COLO668 (cell line): Measurements from ENCODE around the gene PCDH10.

Experiments used
- DNase-seq: peaks from one replicate; lab custom pipeline; 2025; ENCODE audit not compliant: unreplicated experiment; lab: John Stamatoyannopoulos, UW

Gene PCDH10, protein sequence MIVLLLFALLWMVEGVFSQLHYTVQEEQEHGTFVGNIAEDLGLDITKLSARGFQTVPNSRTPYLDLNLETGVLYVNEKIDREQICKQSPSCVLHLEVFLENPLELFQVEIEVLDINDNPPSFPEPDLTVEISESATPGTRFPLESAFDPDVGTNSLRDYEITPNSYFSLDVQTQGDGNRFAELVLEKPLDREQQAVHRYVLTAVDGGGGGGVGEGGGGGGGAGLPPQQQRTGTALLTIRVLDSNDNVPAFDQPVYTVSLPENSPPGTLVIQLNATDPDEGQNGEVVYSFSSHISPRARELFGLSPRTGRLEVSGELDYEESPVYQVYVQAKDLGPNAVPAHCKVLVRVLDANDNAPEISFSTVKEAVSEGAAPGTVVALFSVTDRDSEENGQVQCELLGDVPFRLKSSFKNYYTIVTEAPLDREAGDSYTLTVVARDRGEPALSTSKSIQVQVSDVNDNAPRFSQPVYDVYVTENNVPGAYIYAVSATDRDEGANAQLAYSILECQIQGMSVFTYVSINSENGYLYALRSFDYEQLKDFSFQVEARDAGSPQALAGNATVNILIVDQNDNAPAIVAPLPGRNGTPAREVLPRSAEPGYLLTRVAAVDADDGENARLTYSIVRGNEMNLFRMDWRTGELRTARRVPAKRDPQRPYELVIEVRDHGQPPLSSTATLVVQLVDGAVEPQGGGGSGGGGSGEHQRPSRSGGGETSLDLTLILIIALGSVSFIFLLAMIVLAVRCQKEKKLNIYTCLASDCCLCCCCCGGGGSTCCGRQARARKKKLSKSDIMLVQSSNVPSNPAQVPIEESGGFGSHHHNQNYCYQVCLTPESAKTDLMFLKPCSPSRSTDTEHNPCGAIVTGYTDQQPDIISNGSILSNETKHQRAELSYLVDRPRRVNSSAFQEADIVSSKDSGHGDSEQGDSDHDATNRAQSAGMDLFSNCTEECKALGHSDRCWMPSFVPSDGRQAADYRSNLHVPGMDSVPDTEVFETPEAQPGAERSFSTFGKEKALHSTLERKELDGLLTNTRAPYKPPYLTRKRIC

DNA sequence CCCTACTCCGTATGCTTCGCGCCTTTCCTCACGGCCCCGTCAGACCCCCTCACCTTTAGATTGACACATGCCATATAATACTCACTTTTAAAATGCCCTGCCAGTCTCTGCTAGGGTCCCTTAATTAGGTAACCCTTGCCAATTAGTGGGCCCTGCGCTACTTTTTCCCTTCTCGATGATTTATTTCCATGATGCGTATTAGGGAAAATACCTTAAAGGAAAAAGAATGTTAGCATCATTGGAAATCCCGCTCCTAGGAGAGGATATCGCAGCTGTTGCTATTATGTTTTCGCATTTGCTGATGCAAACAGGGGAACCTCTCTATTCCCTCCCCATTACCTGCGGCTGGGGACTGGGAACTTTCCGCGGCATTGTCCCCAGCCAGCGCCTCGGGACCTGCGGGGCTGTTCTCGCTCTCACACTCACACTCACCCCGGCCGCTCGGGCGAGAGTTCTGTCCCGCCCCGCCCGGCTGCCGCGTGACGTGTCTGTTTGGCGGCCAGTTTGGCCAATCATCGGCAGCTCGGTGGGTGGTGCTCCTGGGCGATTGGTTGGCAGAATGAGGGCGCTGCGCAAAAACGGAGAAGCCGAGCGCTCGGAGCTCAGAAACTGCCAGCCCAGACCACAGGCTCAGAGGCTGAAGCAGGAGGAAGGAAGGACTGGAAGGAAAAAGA, at the start of gene PCDH10:
Gene PCDH10, plus strand, starts transcription at position 605 of the 674 bp plus-strand sequence. CDS start 847 bp downstream, outside the sequence.
- DNase-seq, result peak; percentile 84

DNA sequence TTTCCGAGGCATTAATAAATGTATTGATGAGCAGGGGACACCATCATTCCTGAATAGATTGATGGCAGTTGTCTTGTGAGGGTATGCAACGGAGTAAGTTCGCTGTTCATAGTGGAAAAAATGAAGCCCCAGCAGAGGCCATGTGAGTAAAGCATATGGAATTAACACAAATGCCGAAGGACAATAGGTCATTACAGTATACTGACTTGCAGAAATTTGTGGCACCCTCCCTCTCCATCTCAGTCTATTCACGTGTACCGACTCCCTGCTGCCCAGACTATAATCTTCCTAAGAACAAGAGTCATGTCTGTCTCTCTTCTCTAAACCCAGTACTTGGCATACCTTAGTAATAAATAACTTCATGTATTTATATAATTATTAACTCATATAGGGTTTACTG, 47.1 kb upstream of the PCDH10 start:
- no peak for DNase-seq

DNA sequence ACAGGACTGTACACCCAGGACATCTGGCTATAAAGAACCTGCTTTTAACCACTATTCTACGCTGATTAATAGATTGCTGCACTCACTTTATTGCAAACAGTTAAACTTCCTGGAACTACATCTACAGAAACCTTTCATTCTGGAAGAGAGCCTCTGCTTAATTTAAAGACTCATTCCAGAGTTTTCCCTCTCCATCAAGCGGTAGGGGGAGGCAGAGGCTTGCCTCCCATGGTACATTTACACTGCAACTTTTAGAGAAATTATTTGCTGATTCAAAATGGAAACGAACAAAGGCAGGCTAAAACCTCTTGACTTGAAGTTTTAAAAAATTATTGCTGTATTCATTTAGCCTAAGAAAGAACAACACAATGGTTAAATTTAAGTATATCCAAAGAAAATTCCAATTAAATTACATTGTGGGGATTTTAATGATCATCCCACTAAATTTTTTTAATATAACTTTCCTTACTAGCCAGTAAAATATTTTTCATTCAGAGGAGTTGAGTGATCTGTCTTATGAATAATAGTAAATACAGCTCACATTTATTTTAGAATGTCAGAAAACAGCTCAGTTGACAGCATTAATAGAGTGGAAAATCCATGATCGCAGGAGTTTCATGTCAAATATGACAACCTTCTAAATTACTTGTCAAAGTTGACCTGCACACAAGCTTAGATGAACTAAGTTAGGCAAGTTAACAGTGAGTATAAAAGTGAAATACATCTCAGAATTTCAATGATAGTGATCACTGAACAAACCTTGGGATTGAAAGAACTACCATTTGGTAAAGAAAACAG, 46.3 kb upstream of the PCDH10 start:
- DNase-seq, result no peak

DNA sequence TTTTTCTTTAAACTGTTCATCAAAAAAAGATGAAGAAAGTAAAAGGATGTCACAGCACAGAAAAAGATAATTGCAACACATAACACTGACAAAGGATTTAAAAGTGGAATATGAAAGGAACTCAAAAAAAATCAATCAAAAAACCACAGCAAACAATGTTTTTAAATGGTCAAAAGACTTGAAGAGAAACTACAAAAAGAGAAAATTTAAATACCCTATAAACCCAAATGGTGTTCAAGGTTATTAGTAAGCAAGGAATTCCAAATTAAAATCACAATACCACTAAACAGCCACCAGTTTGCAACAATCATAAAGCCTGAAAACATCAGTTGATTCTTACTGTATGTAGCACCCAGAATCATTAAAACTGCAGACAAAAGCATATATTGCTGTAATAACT, 36.5 kb upstream of the PCDH10 start:
- DNase-seq, result no peak

DNA sequence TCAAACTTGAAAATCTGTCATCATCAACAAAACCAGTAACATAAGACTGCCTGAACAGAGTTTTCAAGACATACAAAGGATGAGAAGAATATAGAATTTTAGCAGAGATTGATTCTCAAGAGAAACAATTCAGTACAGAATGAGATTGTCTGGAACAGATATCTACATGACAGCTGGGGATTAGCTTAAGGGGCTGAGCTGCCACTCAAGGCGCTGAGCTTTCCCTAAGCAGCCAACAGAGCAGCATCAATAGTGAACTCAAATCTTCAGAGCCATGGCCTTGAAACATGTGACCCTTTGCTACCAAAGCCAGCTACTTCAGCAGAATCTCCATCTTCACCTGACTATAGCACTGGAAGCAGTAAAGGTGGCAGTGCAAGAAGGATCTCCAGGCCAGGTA, 24.3 kb upstream of the PCDH10 start:
- no peak for DNase-seq

DNA sequence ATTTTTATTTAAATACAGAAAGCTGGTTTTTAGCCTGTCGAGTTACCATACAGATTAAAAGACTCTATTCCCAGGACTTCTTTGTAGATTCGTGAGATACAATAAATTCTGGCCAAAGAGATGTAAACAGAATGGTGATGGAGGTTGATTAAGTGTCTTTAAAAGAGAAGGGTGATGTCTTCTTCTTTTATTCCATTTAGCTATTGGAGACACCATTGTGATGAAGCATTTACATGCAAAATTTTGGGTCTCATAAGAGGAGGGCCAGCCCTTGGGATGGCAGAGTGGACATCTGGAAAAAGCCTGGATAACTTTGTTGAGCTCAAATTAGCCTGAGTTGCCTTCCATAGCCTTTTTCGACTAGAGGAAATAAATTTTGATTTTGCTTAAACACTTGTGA, 21.6 kb upstream of the PCDH10 start:
- DNase-seq, result no peak

DNA sequence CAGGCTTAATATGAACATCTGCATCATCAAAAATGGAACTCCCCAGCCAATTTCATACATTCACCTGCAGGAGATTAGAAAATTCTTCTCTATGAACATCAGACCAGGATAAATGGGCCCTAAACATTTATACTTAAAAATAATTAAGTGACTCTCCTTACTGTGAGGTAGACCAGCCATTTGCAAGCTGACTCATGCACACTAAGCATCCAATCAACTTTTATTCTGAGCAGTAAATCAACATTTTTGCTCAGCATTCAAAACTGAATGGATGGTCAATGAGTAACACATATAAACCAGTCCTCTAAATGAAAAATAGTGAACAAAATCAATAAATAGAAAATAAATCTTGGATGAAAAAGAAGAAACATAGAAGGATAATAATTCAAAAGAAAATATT, 19.9 kb upstream of the PCDH10 start:
- no peak for DNase-seq

DNA sequence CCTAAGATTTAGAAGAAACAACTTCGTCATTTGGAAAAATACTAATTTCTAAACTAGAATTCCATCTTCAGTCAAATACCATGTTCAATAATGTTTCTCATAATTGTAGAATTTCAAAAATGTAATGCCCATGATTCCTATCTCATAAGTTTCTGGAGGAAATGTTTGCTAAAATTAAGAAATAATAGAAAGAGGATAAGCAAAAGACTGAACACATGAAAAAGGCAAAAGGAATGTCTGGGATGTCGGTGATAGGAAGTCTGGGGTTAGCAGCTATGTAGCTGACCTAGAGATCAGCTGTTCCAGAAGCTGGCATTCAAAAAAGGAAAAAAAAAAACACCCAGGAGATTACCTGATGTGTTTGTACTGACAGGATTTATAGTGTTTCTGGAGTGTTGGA, 18.9 kb upstream of the PCDH10 start:
- DNase-seq, result no peak

DNA sequence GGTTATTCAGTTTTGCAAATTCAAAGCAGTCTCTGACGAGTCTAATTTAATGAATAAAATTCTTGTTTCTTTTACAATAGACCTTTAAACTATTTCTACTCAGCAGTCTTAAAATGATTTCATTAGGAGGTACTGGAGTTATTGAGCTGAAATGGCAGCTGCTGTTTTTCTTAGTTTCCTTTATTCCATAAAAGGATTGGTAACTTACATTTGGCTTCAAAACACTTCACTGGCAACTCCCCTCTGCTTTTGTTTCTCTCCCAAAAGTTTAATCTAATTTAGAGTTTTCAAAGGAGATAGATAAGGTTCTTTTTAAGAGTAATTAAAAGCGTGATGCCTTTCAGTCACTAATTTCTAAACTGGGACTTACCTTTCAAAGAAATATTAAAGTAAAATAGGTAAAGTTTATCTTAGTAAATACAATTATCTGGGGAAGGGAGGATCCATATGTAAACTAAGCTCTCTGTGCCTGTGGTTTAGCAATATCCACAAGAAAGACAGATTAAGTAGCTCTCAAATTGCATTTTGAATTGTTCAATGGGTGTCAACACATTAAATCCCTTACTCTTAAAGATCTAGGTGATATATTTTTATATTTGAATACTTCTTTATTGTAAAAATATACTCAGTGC, 17.1 kb upstream of the PCDH10 start:
- DNase-seq, result no peak

DNA sequence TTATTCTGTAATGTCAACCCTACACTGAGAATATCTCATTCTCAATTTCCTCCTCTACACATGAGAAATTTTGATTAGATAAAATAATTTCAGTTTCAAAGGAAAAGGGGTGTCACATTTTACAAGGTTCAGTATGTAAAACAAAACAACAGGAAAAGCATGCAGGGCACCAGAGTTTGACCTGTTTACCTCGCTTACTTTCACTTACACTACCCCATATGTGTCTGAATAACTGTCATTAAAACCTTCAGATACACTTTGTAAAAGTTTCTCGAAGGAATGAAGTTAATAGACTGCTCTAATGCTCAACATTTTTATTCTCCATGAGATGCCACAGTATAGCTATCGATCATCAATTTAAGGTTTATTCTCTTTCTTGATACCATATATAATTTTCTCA, 12.3 kb upstream of the PCDH10 start:
- DNase-seq, result no peak

DNA sequence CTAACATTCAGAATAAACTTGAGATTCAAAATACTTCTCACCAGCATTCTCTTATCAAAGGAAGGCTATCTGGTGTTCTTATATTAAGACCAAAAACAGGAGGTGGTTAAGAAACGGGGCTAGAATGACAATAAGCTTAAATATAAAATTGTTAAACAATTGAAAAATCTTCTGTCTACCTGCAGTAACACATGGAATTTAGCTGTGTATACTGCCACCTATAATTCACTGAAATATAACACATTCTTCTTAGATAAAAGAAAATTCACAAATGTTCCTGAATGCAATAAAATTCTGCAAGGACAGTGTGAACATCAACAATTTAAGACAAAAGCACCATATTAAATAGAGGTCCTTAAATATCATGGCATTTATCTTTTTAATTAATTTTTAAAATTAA, 11.5 kb upstream of the PCDH10 start:
- DNase-seq, result no peak

DNA sequence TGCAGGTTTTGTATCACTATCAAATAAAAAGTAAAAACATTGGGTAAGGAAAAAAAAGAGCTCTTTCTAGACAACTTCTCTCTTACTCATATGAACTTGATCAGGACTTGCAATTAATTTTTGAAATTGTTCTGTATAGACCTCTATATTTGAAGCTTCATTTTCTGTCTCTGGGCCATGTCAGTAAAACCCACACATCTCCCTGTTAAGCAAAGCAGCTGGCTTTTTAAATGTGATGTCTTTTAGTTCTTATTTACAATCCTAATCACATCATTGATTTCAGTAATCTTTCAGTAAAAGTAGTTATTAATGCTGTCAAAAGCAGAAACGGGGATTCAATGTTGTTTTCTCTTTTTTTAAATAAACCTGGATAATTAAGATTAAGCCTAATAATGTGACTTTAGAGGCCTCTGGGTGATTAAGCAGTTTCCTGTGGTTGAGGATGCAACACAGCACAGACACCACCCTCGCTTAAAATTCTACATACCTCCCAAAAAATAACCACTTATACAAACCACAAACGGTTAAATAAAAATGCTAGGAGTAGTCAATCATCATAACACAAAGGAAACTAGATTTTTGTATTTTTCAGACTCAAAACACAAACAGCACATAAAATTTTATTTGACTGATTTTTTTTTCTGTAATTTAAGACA, 5.2 kb upstream of the PCDH10 start:
- DNase-seq, result no peak

DNA sequence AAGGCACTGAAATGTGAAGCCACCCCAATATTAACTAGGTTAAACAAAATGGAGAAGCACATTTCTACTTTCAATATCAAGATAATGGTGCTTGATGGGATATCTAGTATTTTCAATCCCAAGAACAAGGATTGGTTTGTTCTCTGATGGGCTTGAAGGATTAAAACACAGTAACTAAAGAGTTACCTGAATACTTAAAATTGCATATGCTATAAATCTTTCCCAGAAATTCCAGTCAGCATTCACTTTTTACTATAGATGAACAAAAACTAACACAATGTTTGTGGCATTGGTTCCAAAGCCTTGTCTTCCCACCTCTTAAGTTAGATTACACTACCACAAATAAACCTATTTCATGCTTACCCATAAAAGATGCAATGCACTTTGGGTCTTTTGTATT, 3.9 kb upstream of the PCDH10 start:
- no peak for DNase-seq

DNA sequence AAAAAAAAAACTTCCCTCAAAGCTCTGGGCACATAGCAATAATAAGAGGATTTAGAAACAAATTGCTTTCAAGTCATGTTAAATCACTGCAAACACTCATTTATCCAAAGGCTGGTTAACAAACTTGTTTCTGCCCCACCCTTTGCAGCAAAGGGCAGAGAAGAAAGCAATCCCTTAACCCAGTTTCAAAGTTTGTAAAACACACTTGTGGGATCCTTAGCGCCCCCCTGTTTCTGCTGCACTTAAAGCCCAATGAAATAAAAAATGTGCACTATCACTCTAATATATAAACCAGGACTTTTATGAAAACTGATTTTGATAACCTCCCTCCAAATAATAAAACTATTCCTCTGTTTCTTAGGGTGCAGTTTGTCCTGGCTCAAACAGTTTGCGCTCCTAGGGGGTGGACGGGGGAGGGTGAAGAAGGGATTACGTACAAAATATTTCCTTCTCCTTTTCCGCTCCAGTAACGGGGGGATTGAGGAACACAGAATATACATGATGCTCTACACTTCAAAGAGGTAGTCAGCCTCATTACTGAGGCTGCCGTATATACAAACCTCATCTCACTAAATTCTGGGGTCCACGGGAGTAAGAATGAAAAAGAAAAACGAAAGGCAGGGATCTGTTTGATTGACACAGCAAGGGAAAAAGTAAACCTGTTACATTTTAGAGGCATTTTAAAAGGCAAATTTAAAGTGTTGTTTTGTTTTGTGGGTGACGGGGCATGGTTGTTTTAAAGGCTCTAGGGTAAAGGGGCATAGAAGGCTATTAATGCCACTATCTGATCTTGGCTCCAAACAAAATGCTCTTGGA, 3.1 kb upstream of the PCDH10 start:
- no peak for DNase-seq

DNA sequence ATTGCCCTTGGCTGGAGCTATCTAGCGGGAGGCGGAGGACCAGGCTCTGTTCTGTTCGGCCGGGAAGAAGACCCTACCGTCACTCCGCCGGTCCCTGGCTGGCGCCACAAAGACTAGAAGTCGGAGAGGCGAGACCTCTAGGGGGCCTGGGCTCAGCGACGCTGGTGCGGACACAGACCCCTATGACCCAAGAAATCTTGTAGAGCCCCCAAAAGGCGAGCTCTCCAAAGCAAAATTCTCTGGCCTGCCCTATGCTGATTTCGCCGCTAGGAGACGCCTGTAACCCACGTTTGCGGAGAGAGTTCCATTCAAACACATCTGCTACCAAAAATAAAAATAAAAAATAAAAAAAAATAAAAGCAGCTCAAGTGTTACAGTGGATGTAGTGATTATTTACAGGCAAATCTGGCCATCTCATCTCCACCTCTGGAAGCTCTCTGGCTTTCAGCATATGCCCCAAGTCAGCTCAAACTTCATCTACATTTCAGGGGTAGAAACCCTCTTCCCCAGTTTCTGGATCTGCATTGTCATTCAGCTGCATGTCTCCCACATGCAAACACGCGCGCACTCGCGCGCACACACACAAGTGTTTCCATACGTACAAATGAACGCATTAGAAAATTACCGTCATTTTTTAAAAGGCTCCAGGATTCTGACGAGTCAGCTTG, 2.4 kb upstream of the PCDH10 start:
- peak; percentile 16 for DNase-seq

DNA sequence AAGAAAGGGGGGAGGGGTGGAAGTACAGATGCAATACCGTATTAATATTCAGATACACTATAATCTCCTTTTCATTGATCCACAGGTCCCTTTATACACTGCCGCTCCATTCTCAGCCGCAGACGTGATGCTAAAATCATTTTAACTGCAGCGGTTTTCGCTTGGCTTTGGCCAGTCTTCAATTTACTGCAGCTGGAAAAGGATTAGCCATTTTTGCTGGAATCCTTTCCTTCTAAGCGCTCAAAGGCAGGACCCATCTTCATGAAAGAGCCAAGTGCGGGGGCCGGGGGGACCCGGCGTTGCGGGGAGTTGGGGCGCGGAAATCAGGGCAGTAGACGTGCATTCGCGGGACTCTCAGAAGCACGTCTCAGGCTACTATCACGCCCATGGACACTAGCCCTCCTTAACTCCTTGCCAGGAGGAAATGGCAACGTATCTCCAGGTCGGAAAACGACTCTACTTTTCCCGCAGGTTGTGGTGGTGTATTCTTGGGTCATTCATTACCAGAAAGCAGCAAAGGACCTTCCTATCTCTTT, 1.7 kb upstream of the PCDH10 start:
- DNase-seq, result no peak

DNA sequence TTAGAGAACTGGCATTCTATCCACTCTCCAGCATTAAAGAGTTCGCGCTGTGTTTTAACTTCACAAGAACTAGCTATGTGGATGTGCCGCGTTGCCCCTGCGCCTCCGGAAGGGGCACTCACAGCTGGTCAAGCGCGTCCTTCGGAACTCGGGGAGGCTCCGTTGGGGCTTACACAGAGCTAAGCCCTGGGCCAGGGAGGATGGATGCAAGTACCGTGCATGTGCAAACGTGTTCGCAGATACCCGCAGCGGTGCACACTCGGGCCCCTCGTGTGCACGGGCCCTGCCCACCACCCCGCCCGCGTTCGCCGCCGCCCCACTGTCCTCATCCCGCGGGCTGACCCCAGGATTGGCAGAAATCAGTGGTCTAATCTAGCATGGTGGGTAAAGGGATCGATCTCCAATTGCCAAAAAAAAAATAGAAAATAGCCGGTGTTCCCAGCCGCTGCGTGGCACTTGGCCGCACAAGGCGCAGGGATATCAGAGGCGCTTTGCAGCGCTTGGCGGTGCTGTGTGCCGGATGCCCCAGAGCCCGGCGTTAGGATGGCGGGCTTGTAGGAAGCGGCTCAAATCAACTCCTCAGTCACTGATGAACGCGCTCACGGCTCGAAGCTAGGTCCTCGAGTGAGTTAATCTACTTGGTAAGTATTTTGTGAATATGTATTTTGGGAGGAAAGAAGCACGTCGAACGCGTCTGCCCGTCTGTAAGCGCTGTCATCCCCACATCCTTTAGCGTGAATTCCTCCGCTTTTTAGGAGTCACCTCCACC, 989 bp upstream of the PCDH10 start:
- DNase-seq, result peak; percentile 50
